Duodenal mucosa (tissue), 2 donors: ENCODE data around the gene ICE1.

ENCODE experiments used
- H3K27ac ChIP-seq: one replicate; pipeline ENCODE4 v1.7.0; 2013; ENCODE audit warnings: low read depth, low read length
- H3K27me3 ChIP-seq, 2 donors: one replicate each; pipeline ENCODE4 v1.7.0; 2013; ENCODE audit warnings: low read length in 2 of 2, control low read depth in 1 of 2; ENCODE audit not compliant: insufficient read depth in 2 of 2, control insufficient read depth in 1 of 2
- H3K36me3 ChIP-seq, 2 donors: one replicate each; pipeline ENCODE4 v1.7.0; 2013; ENCODE audit warnings: low read length in 2 of 2, control low read depth in 1 of 2; ENCODE audit not compliant: insufficient read depth in 2 of 2, control insufficient read depth in 1 of 2
- H3K4me1 ChIP-seq, 2 donors: one replicate each; pipeline ENCODE4 v1.7.0; 2013; ENCODE audit warnings: low read length in 2 of 2, control low read depth in 1 of 2; ENCODE audit not compliant: insufficient read depth in 2 of 2, control insufficient read depth in 1 of 2
- H3K4me3 ChIP-seq, 2 donors: one replicate each; pipeline ENCODE4 v1.7.0; 2013; ENCODE audit warnings: low read length in 2 of 2, low read depth in 1 of 2
- H3K9ac ChIP-seq, 2 donors: one replicate each; pipeline ENCODE4 v1.7.0; 2013; ENCODE audit warnings: low read length in 2 of 2, low read depth in 1 of 2
- H3K9me3 ChIP-seq, 2 donors: one replicate each; pipeline ENCODE4 v1.7.0; 2013; ENCODE audit warnings: low read length in 2 of 2, control low read depth in 1 of 2; ENCODE audit not compliant: control insufficient read depth in 1 of 2

ICE1 gene

DNA sequence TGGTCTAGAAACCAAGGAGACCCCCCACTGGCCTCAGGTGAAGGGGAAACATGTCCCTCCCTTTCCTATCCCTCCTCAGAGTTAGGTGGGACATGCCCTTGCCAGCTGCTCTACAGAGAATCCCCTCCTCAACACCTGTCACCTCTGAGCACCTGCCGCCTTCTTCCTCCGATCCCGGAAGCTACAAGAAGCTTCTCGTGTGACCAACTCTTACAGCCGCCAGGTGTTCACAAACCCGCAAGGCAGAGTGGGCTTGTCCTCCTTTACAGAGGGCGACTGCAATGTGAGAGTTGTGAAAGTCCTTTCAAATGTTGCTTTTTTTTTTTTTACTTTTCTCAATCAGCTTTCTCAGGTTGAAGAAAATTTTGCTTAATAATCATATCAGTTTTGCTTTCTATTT is 3.7 kb upstream of the ICE1 start:
- Histone ChIP-seq H3K4me3 (no peak overlapping the region), H3K4me1 (peaks cover 16 to 24% of the 10 kb centered on the region in 2 donors), H3K36me3 (no peaks in the 10 kb centered on the region), H3K9me3 (no peaks in the 10 kb centered on the region), H3K9ac (no peak overlapping the region), H3K27me3 (no peaks in the 10 kb centered on the region), H3K27ac (no peak overlapping the region)

DNA sequence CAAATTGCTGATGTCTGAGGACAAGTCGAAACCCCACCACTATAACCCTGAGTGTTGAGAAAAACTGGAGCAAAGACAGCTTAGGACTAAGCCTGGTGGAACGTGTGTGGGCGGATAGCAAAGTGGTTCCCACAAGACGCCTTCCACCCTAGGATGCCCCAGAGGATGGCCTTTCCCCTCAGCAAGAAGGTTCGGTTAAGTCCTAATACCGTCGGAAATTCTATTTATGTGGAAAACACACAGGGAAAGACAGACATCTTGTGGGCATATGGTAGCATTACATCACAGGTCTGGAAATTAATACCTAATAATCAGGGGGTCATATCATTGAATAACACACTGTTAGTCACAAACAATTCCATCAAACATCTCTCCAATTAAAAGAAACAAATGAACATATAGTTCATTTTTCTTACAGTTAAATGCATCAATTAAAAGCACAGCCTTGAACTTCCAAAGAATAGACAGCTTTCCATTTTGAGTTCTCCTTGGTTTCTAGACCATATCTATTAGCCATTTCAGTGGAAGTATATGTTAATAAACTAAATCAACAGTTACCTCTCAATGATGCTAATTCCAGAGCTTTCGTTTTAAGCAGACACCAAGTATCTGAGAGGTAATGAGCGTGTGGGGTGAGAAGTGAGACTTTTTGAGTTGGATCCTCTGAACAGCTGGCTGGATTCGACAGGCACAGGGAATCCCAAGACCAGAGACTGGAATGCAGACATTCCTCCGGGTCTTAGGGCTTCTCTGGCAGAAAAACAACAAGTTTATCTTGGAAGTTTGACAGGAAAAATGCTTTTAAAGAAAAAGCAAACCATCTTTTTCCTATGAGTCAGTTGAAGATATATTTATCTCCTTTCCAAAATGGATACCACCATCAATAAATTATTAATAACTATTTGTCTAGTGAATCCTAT is 2.9 kb upstream of the ICE1 start:
- no peaks in the 10 kb centered on the region for H3K36me3 ChIP-seq
- peak overlapping the region in 1 of 2 donors; percentile 61 for H3K9ac ChIP-seq
- H3K9me3 ChIP-seq = no peaks in the 10 kb centered on the region

DNA sequence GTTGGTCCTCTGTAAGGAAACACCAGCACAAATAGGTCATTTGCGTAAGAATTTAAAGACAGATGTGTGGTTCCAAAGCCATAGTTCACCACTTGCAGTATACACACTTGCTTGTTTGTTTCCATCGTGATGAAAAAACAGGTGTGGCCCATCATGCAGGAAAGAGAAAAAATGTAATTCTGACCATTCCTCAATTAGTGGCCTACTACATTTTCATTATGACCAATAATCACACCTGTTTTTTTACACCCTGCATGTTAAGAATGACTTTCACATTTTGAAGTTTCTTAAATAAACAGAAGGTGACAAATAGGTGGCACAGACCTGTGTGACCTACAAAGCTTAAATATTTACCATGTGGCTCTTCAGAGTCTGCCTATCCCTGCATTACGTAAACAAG is 2.2 kb upstream of the ICE1 start:
- no peaks in the 10 kb centered on the region for H3K9me3 ChIP-seq
- H3K27ac ChIP-seq = no peak overlapping the region
- H3K4me1 ChIP-seq = peaks cover 27 to 37% of the 10 kb centered on the region in 2 donors
- no peak overlapping the region for H3K9ac ChIP-seq
- no peaks in the 10 kb centered on the region for H3K27me3 ChIP-seq
- no peaks in the 10 kb centered on the region for H3K36me3 ChIP-seq
- H3K4me3 ChIP-seq = no peak overlapping the region

More for the DNA sequence above, 2.9 kb upstream of the ICE1 start:
- H3K4me1 ChIP-seq = peaks cover 23 to 30% of the 10 kb centered on the region in 2 donors
- no peak overlapping the region for H3K27ac ChIP-seq
- no peaks in the 10 kb centered on the region for H3K27me3 ChIP-seq
- peak overlapping the region in 1 of 2 donors; percentile 38 for H3K4me3 ChIP-seq

DNA sequence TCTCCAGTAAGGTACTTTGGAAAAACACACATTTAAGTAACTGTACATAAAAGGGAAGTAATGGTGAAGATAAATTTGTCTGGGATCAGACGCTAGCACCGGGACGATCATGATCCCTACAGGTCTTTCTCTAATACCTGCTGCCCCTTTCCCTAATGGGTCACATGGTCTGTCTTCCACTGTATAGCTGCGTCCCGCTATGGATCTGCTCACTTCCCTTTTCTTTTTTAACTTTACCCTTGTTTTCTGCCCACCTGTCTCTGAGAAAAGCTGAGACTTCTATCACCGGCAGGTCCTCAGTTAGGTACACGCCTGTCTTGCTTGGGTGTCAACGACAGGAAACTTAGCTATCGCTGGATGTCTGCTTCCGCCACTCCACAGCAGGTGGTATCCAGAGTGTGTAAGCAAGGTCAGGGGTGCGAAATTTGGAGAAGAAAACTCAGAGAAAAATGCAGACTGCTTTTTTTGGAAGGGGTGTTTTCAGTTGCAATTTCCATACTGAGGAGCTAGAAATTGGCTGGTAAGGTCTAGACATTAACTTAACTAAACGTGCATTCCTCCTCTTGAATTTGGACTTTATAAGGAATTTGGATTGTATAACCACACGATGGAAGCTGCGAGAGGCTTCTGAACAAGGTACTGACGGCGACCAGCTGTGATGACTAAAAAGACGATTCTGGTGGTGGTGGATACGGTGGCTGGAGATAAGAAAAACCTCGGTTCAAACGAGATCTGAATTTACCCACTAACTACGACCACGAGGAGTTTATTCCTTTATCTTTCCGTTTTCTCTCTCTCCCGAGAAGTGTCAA is 1.1 kb upstream of the ICE1 start:
- Histone ChIP-seq H3K9me3 (no peaks in the 10 kb centered on the region), H3K27ac (peak overlapping the region; percentile 99), H3K4me3 (peak overlapping the region; percentile 92 to 95), H3K36me3 (no peaks in the 10 kb centered on the region), H3K9ac (peak overlapping the region; percentile 65 to 76), H3K27me3 (no peaks in the 10 kb centered on the region), H3K4me1 (peaks cover 27 to 37% of the 10 kb centered on the region in 2 donors)

DNA sequence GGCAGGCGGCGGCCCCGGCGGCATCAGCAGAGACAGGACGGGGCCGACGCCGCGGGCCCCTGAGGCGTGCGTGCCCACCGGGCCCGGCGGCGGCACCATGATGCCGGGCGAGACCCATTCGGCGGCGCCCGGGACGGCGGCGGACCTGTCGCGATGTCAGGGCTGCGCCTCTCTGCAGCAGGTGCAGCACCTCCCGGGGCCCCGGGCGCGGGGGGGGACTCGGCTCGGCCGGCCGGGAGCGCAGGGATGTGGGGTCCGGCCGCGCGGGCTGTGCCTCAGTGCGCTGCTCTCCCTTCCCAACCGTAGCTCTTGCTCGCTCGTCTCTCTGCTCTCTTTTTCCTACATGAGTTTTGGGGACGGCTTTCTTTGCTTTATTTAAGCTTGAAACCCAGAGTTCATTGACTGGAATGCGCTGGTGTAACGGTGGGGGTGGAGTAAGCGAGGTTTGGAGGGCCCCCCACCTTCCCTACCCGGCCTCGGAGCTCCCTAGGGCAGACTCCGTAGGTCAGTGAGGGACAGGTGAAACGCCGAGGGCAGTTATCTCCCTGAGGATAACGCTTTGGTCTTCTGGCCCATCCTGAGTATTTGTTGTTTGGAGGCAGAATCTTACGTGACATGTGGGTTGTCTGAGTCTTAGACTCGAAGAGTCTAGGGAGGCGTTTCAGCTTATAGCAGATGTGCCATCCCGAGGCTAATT is 490 bp downstream of the ICE1 start:
- Histone ChIP-seq H3K4me3 (peak overlapping the region; percentile 92 to 95), H3K9me3 (no peaks in the 10 kb centered on the region), H3K27ac (no peak overlapping the region), H3K9ac (peak overlapping the region; percentile 68 to 76), H3K36me3 (no peaks in the 10 kb centered on the region), H3K27me3 (no peaks in the 10 kb centered on the region), H3K4me1 (peaks cover 32 to 37% of the 10 kb centered on the region in 2 donors)

DNA sequence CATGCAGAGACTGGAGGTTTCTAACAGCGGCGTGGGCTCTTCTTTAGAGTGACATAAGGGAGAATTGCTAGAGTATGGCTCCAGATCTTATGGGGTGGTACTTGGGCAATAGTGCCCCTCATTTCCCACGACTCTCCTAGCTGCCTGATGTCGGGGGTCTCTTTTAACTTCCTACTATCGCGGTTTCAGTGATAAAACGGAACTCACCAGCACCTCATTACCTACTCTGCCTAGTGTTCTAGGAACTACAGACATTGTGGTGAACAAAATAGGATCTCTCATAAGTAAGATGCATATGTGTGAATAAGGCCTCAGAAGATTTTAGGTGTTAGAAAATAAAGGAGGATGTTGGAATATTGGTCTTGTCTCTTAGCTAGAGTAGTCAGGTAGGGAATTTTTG is 1.1 kb downstream of the ICE1 start:
- Histone ChIP-seq H3K4me3 (peak overlapping the region; percentile 92 to 95), H3K9me3 (no peaks in the 10 kb centered on the region), H3K27ac (no peak overlapping the region), H3K27me3 (no peaks in the 10 kb centered on the region), H3K36me3 (no peaks in the 10 kb centered on the region), H3K4me1 (peaks cover 32 to 34% of the 10 kb centered on the region in 2 donors), H3K9ac (peak overlapping the region in 1 of 2 donors; percentile 76)

DNA sequence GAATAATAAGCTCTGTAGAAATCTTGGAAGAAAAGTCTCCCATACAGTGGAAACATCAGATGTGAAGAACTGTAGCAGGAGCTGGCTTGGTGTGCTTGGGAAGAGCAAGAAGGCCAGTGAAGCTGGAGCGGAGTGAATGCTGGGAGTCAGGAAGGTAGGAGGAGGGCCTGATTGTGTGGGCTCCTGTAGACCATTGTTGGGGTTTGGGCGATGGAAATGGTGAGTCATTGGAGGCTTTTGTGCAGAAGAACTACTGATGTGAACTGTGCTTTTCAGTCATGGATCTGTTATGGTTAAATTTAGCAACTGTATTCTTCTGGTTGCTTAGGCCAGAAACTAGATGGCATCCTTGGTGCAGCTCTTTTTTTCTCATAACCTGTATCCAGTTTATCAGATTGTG is 2.3 kb downstream of the ICE1 start:
- Histone ChIP-seq H3K4me3 (peak overlapping the region in 1 of 2 donors; percentile 2), H3K27me3 (no peaks in the 10 kb centered on the region), H3K27ac (no peak overlapping the region), H3K9ac (no peak overlapping the region), H3K4me1 (peaks cover 32% of the 10 kb centered on the region in 2 donors), H3K9me3 (no peaks in the 10 kb centered on the region), H3K36me3 (no peaks in the 10 kb centered on the region)

DNA sequence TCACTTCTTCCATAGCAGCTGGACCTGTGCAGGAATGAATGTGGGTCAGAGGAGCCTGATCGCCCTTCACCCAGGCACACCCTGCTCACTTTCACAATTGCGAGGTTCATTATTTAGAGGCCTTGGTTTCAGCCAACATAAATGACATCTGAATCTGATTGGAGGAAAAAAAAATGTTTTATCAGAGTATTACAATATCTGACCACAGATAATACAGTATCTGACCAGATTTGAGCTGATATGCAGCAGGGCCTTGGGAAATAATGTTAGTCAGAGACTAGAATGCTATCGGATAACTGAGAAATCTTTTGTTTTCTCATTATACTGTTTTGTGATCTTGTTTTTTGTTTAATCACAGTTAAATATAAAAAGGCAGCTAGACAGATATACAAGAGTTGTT is 7.7 kb downstream of the ICE1 start:
- no peak overlapping the region for H3K9ac ChIP-seq
- H3K9me3 ChIP-seq = no peaks in the 10 kb centered on the region

DNA sequence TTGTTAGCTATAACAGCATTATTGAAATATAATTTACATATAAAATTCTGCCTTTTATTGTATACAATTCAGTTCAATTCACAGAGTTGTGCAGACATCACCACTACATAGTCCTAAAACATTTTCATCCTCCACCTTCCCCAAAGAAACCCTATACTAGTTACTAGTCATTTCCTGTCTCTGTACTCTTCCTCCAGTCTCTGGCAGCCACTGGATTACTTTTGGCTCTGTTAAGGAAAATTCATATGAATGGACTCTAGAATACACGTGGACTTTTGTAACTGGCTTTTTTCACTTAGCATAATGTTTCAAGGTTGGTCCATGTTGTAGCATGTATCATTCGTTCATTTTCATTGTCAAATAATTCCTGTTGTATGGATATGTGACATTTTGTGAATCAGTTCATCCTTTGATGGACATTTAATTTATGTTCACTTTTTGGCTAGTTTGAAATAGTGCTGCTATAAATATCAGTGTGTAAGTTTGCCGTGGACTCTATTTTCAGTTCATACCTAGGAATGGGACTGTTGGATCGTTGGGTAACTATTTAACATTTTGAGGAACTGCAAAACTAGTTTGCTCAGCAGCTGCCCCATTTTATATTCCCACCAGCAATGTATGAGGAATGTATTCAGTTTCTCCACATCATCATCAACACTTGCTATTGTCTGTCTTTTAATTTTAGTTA is 9.7 kb downstream of the ICE1 start:
- peaks cover 0 to 2% of the 10 kb centered on the region in 2 donors for H3K36me3 ChIP-seq
- H3K27ac ChIP-seq = no peak overlapping the region
- H3K4me1 ChIP-seq = peaks cover 0 to 8% of the 10 kb centered on the region in 2 donors
- H3K9me3 ChIP-seq = no peaks in the 10 kb centered on the region
- H3K27me3 ChIP-seq = no peaks in the 10 kb centered on the region
- no peak overlapping the region for H3K4me3 ChIP-seq
- H3K9ac ChIP-seq = no peak overlapping the region

More for the DNA sequence above, 7.7 kb downstream of the ICE1 start:
- Histone ChIP-seq H3K36me3 (no peaks in the 10 kb centered on the region), H3K27ac (no peak overlapping the region), H3K4me3 (no peak overlapping the region), H3K4me1 (peaks cover 1 to 12% of the 10 kb centered on the region in 2 donors), H3K27me3 (no peaks in the 10 kb centered on the region)
